Suprapubic skin (tissue), 4 donors: Measurements from ENCODE around the gene PCDHB12. TPM values are rescaled to one million over a fixed set of nuclear protein-coding genes. Genes with fewer than 3 reads are reported as not detected.
"Not testable (repeated sequence)": the region's sequence is repeated elsewhere in the genome, so short reads cannot be mapped to it uniquely, and the experiment has no call there.

Experiments
- DNase-seq, 2 donors: peaks; one replicate each; pipeline ENCODE4 v3.0.0-alpha.2; 2019; ENCODE audit warnings: low spot score in 2 of 2
- H3K27ac ChIP-seq: fragments of 200-600 bp; sonication (generic); one replicate; pipeline ENCODE4 v1.5.1; 2019
- H3K27me3 ChIP-seq: fragments of 200-600 bp; sonication (generic); one replicate; pipeline ENCODE4 v1.5.1; 2019
- H3K36me3 ChIP-seq: fragments of 200-600 bp; sonication (generic); one replicate; pipeline ENCODE4 v1.5.1; 2019
- H3K4me1 ChIP-seq: fragments of 200-600 bp; sonication (generic); one replicate; pipeline ENCODE4 v1.5.1; 2019
- H3K4me3 ChIP-seq: fragments of 200-600 bp; sonication (generic); one replicate; pipeline ENCODE4 v1.5.1; 2019; ENCODE audit warnings: mild to moderate bottlenecking
- H3K9me3 ChIP-seq: fragments of 200-600 bp; sonication (generic); one replicate; pipeline ENCODE4 v1.5.1; 2019
- EP300 ChIP-seq: sonication (generic); formaldehyde crosslinking; IDR thresholded peaks from one replicate; pipeline ENCODE4 v1.6.1; 2017; ENCODE audit warnings: antibody characterized with exemption
- POLR2A ChIP-seq, 2 donors: fragments of 450-650 bp; IDR thresholded peaks; one replicate each; pipeline ENCODE4 v1.6.1; 2017; ENCODE audit warnings: antibody characterized with exemption in 2 of 2, mild to moderate bottlenecking in 2 of 2, moderate library complexity in 2 of 2
- POLR2AphosphoS5 ChIP-seq, 3 donors: sonication (generic); formaldehyde crosslinking; IDR thresholded peaks; one replicate each; pipeline ENCODE4 v1.6.1; 2017; ENCODE audit warnings: antibody characterized with exemption in 3 of 3
- WGBS: methylation state at CpG from one replicate; pipeline ENCODE4 v1.1.5; 2018; 5-methylcytosine and 5-hydroxymethylcytosine counted together
- total RNA-seq, 4 donors: library from RNA; depleted of rRNA; stranded (reverse); fragments of >200 nt; gene quantifications; one replicate each; pipeline ENCODE4 v1.1.0, GENCODE V29; 2016
- TF ChIP-seq, protein P1 (sequence below), 2 donors: fragments of 200-600 bp in 1 of 2; fragments of 450-650 bp in 1 of 2; sonication (generic) in 1 of 2; IDR thresholded peaks; one replicate each; pipeline ENCODE4 v1.5.1; 2016 to 2019; ENCODE audit warnings: antibody characterized with exemption in 2 of 2, mild to moderate bottlenecking in 1 of 2, moderate library complexity in 1 of 2

The PCDHB12 gene
- total RNA-seq, 4 donors from 2014 or later = 0.83 to 2.2 (median 0.95) TPM

DNA sequence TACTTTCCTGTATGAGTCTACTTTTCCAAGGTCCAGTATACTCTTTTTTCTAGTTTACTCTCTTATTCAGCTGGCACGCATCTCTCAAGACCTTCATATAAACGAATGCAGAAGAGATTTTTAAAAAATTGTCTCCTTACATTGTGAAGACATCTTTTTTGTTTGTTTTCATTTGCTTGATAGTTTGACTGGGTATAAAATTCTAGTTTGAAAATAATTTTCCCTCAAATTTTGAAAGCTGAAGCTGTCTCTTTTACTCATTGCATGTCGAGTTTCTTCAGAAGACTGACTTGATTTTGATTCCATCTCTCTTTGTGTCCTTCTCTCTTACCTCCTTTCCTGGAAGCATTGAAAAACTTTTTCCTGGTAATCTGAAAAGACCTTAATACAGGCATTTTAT, 12.2 kb upstream of the PCDHB12 start:
- Histone ChIP-seq H3K36me3 (no peaks in the 10 kb centered on the region), H3K27ac (no peak overlapping the region), H3K4me1 (no peaks in the 10 kb centered on the region), H3K4me3 (no peak overlapping the region), H3K9me3 (peaks cover 12% of the 10 kb centered on the region), H3K27me3 (no peaks in the 10 kb centered on the region)
- no peak for DNase-seq
- WGBS = 50% methylated on average over 3 of the region's 3 CpGs
- no peak for TF ChIP-seq POLR2A (IDR thresholded peaks at IDR 0.05)
- TF ChIP-seq, protein P1, sequence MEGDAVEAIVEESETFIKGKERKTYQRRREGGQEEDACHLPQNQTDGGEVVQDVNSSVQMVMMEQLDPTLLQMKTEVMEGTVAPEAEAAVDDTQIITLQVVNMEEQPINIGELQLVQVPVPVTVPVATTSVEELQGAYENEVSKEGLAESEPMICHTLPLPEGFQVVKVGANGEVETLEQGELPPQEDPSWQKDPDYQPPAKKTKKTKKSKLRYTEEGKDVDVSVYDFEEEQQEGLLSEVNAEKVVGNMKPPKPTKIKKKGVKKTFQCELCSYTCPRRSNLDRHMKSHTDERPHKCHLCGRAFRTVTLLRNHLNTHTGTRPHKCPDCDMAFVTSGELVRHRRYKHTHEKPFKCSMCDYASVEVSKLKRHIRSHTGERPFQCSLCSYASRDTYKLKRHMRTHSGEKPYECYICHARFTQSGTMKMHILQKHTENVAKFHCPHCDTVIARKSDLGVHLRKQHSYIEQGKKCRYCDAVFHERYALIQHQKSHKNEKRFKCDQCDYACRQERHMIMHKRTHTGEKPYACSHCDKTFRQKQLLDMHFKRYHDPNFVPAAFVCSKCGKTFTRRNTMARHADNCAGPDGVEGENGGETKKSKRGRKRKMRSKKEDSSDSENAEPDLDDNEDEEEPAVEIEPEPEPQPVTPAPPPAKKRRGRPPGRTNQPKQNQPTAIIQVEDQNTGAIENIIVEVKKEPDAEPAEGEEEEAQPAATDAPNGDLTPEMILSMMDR (IDR thresholded peaks at IDR 0.05) = no peak
- TF ChIP-seq POLR2AphosphoS5 (IDR thresholded peaks at IDR 0.05) = no peak
- no peak for TF ChIP-seq EP300

DNA sequence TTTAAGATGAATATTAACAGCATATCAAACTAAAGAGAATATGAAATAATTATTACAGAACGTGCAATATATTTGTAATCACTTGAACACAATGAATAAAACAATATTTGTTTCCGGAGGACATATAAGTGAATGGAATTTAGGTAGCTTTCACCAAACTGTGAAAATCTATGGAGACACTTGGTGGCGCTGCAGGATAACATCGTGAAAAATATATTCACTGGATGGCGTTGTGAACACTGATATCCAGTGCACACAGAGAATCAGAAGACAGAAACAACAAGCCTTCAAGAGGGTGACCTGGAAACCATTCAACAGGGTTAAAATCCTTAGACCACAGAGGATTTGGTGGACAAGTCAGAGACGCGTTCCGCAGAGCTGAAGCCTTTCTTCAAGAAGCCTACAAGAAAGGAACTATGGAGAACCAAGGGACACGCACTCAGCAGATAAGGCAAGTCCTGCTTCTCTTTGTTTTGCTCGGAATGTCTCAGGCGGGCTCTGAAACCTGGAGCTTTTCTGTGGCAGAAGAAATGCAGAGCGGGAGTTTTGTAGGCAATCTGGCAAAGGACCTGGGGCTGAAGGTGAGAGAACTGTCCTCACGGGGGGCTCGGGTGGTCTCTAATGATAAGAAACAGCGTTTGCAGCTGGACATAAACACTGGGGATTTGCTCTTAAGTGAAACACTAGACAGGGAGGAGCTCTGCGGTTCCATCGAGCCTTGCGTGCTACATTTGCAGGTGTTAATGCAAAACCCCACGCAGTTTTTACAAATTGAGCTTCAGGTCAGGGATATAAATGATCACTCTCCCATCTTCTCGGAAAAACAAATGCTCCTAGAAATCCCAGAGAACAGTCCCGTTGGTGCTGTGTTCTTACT, 8.9 kb upstream of the PCDHB12 start, which contains the start of gene PCDHB11:
Gene PCDHB11 (plus strand): TSS at position 269 of the 877 bp plus-strand sequence. CDS start 148 bp downstream, at position 417.
- TF ChIP-seq EP300 = no peak
- TF ChIP-seq POLR2AphosphoS5 (IDR thresholded peaks at IDR 0.05) = no peak
- no peak for TF ChIP-seq POLR2A (IDR thresholded peaks at IDR 0.05)
- TF ChIP-seq, protein P1 (IDR thresholded peaks at IDR 0.05) = no peak
- Histone ChIP-seq H3K4me1 (no peaks in the 10 kb centered on the region), H3K27me3 (no peaks in the 10 kb centered on the region), H3K4me3 (peak within 1 kb of the TSS; percentile 15), H3K27ac (no peak within 1 kb of the TSS), H3K9me3 (peaks cover 12% of the 10 kb centered on the region), H3K36me3 (no peaks in the 10 kb centered on the region)
- WGBS = 41% methylated on average over 21 of the region's 21 CpGs
- DNase-seq = no peak

DNA sequence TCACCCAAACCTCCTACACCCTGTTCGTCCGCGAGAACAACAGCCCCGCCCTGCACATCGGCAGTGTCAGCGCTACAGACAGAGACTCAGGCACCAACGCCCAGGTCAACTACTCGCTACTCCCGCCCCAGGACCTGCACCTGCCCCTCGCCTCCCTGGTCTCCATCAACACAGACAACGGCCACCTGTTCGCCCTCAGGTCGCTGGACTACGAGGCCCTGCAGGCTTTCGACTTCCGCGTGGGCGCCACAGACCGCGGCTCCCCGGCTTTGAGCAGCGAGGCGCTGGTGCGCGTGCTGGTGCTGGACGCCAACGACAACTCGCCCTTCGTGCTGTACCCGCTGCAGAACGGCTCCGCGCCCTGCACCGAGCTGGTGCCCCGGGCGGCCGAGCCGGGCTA, 7.4 kb upstream of the PCDHB12 start:
- not testable (repeated sequence) for H3K27ac ChIP-seq, H3K4me3 ChIP-seq, H3K36me3 ChIP-seq, H3K27me3 ChIP-seq, DNase-seq, H3K4me1 ChIP-seq
- peaks cover 12% of the 10 kb centered on the region for H3K9me3 ChIP-seq
- 12% methylated on average over 5 of the region's 38 CpGs for WGBS

DNA sequence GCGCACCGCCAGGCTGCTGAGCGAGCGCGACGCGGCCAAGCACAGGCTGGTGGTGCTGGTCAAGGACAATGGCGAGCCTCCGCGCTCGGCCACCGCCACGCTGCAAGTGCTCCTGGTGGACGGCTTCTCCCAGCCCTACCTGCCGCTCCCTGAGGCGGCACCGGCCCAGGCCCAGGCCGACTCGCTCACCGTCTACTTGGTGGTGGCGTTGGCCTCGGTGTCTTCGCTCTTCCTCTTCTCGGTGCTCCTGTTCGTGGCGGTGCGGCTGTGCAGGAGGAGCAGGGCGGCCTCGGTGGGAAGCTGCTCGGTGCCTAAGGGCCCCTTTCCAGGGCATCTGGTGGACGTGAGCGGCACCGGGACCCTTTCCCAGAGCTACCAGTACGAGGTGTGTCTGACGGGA, 6.9 kb upstream of the PCDHB12 start:
- not testable (repeated sequence) for H3K27ac ChIP-seq, DNase-seq, H3K4me1 ChIP-seq, H3K36me3 ChIP-seq, H3K4me3 ChIP-seq, H3K27me3 ChIP-seq
- 39% methylated on average over 19 of the region's 35 CpGs for WGBS
- peaks cover 12% of the 10 kb centered on the region for H3K9me3 ChIP-seq

DNA sequence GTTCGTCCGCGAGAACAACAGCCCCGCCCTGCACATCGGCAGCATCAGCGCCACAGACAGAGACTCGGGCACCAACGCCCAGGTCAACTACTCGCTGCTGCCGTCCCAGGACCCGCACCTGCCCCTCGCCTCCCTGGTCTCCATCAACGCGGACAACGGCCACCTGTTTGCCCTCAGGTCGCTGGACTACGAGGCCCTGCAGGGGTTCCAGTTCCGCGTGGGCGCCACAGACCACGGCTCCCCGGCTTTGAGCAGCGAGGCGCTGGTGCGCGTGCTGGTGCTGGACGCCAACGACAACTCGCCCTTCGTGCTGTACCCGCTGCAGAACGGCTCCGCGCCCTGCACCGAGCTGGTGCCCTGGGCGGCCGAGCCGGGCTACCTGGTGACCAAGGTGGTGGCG, 1.8 kb downstream of the PCDHB12 start:
- not testable (repeated sequence) for H3K4me1 ChIP-seq, H3K36me3 ChIP-seq, H3K27ac ChIP-seq, DNase-seq, H3K4me3 ChIP-seq, H3K27me3 ChIP-seq
- H3K9me3 ChIP-seq = peaks cover 18% of the 10 kb centered on the region
- WGBS = 35% methylated on average over 12 of the region's 39 CpGs

DNA sequence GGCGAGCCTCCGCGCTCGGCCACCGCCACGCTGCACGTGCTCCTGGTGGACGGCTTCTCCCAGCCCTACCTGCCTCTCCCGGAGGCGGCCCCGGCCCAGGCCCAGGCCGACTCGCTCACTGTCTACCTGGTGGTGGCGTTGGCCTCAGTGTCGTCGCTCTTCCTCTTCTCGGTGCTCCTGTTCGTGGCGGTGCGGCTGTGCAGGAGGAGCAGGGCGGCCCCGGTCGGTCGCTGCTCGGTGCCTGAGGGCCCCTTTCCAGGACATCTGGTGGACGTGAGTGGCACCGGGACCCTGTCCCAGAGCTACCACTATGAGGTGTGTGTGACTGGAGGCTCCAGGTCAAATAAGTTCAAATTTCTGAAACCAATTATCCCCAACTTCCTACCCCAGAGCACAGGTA, 2.3 kb downstream of the PCDHB12 start:
- 28% methylated on average over 7 of the region's 27 CpGs for WGBS
- H3K36me3 ChIP-seq, H3K4me3 ChIP-seq, DNase-seq, H3K27me3 ChIP-seq, H3K4me1 ChIP-seq, H3K27ac ChIP-seq: not testable (repeated sequence)
- peaks cover 21% of the 10 kb centered on the region for H3K9me3 ChIP-seq

DNA sequence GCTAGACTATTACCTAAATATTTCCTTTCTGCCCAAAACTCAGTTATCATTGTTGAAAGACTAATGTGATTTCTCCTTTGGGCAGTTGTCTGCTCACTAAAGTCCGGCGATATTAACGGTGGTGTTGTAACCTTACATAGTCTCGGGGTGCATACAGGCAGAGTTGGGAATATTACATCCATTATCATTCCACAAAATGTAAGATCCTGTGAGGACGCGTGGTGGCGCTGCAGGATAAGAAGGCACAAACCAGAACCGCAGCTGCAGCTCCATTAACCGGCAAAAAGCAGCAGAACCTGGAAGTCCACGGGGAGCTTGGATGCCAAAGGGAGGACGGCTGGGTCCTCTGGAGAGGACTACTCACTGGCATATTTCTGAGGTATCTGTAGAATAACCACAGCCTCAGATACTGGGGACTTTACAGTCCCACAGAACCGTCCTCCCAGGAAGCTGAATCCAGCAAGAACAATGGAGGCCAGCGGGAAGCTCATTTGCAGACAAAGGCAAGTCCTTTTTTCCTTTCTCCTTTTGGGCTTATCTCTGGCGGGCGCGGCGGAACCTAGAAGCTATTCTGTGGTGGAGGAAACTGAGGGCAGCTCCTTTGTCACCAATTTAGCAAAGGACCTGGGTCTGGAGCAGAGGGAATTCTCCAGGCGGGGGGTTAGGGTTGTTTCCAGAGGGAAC, 5.3 kb downstream of the PCDHB12 start, which contains the start of gene PCDHB13:
Gene PCDHB13 (plus strand): TSS at position 264 of the 684 bp plus-strand sequence. CDS start 205 bp downstream, at position 469.
- 6% methylated on average over 12 of the region's 18 CpGs for WGBS
- not testable (repeated sequence) for H3K27ac ChIP-seq, DNase-seq, H3K27me3 ChIP-seq, H3K36me3 ChIP-seq, H3K4me1 ChIP-seq, H3K4me3 ChIP-seq
- peaks cover 47% of the 10 kb centered on the region for H3K9me3 ChIP-seq
- TF ChIP-seq, protein P1 (IDR thresholded peaks at IDR 0.05) = peak in 1 of 2 donors; percentile 15

DNA sequence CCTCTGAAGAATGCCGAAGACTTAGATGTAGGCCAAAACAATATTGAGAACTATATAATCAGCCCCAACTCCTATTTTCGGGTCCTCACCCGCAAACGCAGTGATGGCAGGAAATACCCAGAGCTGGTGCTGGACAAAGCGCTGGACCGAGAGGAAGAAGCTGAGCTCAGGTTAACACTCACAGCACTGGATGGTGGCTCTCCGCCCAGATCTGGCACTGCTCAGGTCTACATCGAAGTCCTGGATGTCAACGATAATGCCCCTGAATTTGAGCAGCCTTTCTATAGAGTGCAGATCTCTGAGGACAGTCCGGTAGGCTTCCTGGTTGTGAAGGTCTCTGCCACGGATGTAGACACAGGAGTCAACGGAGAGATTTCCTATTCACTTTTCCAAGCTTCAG, 6.1 kb downstream of the PCDHB12 start:
- H3K27me3 ChIP-seq, H3K4me3 ChIP-seq, H3K4me1 ChIP-seq, H3K36me3 ChIP-seq, H3K27ac ChIP-seq, DNase-seq: not testable (repeated sequence)
- H3K9me3 ChIP-seq = peaks cover 47% of the 10 kb centered on the region
- 78% methylated on average over 10 of the region's 12 CpGs for WGBS

DNA sequence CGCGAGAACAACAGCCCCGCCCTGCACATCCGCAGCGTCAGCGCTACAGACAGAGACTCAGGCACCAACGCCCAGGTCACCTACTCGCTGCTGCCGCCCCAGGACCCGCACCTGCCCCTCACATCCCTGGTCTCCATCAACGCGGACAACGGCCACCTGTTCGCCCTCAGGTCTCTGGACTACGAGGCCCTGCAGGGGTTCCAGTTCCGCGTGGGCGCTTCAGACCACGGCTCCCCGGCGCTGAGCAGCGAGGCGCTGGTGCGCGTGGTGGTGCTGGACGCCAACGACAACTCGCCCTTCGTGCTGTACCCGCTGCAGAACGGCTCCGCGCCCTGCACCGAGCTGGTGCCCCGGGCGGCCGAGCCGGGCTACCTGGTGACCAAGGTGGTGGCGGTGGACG, 7.0 kb downstream of the PCDHB12 start:
- H3K27ac ChIP-seq, H3K4me1 ChIP-seq, H3K27me3 ChIP-seq, DNase-seq, H3K36me3 ChIP-seq, H3K4me3 ChIP-seq: not testable (repeated sequence)
- 45% methylated on average over 15 of the region's 40 CpGs for WGBS
- peaks cover 40% of the 10 kb centered on the region for H3K9me3 ChIP-seq

DNA sequence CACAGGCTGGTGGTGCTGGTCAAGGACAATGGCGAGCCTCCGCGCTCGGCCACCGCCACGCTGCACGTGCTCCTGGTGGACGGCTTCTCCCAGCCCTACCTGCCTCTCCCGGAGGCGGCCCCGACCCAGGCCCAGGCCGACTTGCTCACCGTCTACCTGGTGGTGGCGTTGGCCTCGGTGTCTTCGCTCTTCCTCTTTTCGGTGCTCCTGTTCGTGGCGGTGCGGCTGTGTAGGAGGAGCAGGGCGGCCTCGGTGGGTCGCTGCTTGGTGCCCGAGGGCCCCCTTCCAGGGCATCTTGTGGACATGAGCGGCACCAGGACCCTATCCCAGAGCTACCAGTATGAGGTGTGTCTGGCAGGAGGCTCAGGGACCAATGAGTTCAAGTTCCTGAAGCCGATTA, 7.5 kb downstream of the PCDHB12 start:
- H3K27me3 ChIP-seq, H3K4me1 ChIP-seq, H3K27ac ChIP-seq, H3K36me3 ChIP-seq, H3K4me3 ChIP-seq, DNase-seq: not testable (repeated sequence)
- peaks cover 40% of the 10 kb centered on the region for H3K9me3 ChIP-seq
- 50% methylated on average over 2 of the region's 26 CpGs for WGBS
